IgD-negative memory B cell (primary cell): Measurements from ENCODE around the gene PPP1R3C. TPM values are rescaled to one million over a fixed set of nuclear protein-coding genes. Genes with fewer than 3 reads are reported as not detected.

Experiments used
- polyA plus RNA-seq: library from polyadenylated mRNA; unstranded; fragments of 300-500 nt; fragmentation: Illumina TruSeq; gene quantifications from one replicate; pipeline ENCODE4 v1.2.3, GENCODE V29; 2021

Gene PPP1R3C
- polyA plus RNA-seq, 1 donor from 2014 or later: not detected

Other genes with a start within 250 kb of the PPP1R3C start
- gene HECTD2, start 222.7 kb downstream of the PPP1R3C start, polyA plus RNA-seq: 2.6 TPM
- gene TNKS2, start 165.4 kb upstream of the PPP1R3C start, polyA plus RNA-seq: 20.1 TPM